GM19025 (cell line): ENCODE measurements around the gene PARD3.

Source experiments
- ATAC-seq: cut with Tn5 transposase; IDR thresholded peaks from one replicate; pipeline ENCODE4 v1.9.1; 2021; ENCODE audit warnings: mild to moderate bottlenecking, low read depth, moderate library complexity; ENCODE audit not compliant: unreplicated experiment

Gene PARD3

GRCh38 chr10:34109952-34110702 is 705.0 kb downstream of the PARD3 start:
- ATAC-seq = no peak

DNA sequence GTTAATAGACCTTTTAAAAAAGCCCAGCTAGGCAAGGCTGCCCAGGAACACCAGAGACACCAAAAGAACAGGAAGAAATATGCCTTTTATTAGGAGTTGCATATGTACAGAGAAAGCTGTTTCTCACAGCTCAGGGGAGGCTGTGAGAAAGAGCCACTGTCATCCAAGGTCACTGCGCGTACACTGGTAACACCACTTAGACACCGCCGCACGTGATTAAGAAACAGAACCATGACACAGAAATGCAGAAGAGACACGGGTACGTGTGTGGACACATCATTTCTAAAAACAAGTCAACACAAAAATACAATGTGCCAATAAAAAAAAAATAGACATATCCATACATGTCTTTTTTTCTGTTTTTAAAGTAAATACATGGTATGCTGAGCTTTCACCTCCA is 705.6 kb downstream of the PARD3 start:
- no peak for ATAC-seq

DNA sequence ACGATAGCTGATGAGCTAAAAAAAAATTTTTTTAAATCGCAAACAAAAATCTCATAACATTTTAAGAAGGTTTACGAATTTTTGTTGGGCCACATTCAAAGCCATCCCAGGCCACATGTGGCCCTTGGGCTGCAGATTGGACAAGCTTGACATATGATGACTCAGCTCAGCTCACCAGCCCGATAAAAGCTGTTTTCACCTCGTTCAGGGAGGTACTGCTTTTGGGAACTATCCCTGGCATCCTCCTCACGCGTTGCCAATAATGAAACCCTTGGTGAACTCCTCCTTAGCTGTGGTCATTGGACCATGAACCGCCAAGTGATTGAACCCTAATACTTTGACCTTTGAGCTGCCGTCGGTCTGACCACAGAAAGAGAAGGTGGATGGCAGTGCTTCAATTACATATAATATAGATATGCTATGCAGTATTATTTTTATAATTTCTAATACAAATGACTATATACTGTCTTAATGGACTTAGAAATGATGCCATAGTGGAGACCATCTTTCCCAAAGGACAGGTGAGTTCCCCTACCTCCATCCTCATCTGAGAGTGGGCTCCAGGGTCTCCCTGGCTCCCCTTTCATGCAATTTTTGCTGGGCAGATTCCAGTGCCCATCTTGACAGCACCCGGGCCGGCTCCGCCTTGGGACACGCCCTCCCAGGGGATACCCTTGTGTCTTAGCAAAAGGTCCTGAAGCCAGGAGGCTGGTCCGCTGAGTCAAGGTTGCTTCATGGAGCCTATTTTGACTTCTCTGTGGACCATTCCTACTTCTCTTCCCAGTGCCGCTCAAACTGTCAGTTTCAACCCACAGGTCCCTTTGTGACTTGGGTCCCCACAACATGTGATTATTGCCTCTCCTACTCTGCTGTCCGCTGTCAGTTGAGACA is 707.2 kb downstream of the PARD3 start:
- ATAC-seq = no peak

GRCh38 chr10:34106356-34106885 is 708.7 kb downstream of the PARD3 start:
- ATAC-seq = no peak

DNA sequence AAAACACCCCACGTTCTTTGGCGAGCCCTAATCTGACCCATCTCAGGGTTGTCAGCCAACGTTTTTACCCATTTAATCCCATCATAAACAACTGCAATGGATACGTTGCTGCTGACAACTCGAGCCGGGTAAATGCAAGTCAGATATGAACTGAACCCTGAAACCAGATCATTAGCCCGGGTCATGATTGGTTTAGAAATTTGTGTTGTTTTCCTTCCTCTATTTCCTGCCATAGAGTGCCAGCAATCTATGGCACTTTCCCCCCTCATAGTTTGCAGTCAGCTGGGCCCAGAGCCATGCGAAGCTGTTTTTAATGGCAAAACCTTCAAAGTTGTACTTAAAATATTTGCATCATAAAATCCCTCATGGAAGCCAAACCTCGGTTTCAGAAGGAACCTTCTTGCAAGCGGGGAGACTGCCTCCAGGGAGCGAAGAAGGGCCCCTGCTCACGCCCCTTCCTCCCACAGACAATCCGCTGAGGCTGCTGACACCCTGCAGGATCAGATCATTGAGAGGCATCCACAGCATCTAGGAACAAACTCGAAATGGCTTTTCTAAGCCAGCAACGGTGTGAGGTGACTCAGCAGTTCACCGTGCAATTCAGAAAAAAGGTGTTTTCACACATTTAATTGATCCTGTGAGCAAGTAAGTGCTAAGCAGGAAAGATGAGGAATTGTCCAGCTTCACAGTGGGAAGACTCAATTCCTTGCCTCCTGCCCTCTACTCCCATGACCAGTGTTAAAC is 710.1 kb downstream of the PARD3 start:
- no peak for ATAC-seq

GRCh38 chr10:34102893-34103506 is 712.1 kb downstream of the PARD3 start:
- ATAC-seq = no peak

- ATAC-seq = no peak
These were observed 712.8 kb downstream of the PARD3 start for GRCh38 chr10:34102237-34102673.

DNA sequence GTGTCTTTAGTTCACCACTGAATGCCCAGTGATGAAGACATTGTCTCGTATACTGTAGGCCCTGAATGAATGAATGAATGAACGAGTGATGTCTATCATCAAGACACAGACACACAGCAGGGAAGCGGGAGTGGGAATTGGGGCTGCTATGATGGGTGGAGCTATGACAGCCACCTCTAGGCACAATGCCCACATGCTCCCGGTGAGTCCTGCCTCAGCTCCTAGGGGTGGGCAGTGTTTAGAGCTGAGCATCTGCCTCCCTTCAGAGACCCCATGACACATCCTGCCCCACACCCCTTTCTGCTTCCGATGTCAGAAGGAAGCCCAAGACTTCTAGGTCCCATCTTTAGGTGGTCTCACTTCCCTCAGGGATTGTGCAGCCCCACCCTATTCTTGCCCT is 714.1 kb downstream of the PARD3 start:
- ATAC-seq = no peak

GRCh38 chr10:34098821-34099567 is 716.1 kb downstream of the PARD3 start:
- no peak for ATAC-seq

DNA sequence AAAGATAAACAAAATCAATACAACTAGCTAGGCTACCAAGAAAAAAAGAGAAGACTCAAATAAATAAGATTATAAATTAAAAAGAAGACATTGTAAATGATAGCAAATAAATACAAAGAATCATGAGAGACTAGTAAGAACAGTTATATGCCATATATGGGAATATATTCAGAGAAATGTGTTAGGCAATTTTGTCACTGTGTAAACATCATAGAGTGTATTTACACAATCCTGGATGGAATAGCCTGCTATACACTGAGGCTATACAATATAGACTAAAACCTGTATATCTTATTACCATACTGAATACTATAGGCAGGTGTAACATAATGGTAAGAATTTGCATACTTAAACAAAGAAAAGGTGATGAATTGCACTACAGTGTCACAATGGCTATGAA is 717.4 kb downstream of the PARD3 start:
- ATAC-seq = no peak

DNA sequence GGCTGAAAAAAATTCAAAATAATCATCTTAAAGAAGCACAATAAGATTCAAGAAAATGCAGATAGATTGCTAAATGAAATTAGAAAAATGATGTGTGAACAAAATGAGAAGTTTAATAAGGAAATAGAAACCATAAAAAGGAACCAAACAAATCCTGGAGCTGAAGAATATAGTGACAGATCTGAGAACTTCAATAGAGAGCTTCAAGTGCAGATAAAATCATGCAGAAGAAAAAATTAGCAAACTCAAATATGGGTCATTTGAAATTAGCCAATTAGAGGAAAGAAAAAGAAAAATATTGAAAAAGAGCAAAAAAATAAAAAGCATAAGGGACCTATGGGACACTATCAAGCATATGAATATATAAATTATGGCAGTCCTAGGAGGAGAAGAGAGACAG is 720.1 kb downstream of the PARD3 start:
- ATAC-seq = no peak

DNA sequence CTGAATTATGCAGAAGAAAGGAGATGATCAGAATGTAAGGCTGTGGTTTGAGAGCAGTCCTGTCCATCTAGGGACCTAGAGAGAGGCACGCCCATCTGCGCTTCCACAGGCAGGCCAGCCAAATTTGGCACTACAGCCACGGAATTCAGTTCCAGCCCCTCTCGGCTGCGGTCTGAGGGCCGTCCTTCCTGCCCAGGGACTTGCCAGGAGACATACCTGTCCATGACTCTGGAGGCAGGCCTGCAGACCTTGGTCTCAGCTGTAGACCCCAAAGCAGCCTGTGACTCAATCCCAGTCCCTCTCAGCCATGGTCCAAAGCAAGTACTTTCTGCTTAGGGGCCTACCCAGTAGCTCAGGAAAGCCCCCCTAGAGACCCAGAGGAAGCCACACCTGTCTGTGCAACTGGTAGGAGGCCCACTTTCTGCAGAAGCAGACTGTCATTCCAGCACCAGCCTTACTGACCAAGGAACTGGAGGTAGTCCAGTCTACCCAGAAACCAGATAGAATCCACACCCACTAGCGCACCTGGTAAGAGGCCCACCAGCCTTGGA is 720.9 kb downstream of the PARD3 start:
- ATAC-seq = no peak

GRCh38 chr10:34092891-34093290 is 722.2 kb downstream of the PARD3 start:
- ATAC-seq = no peak

GRCh38 chr10:34091635-34092195 is 723.4 kb downstream of the PARD3 start:
- no peak for ATAC-seq

- no peak for ATAC-seq
These were observed 725.8 kb downstream of the PARD3 start for GRCh38 chr10:34089253-34089652.

DNA sequence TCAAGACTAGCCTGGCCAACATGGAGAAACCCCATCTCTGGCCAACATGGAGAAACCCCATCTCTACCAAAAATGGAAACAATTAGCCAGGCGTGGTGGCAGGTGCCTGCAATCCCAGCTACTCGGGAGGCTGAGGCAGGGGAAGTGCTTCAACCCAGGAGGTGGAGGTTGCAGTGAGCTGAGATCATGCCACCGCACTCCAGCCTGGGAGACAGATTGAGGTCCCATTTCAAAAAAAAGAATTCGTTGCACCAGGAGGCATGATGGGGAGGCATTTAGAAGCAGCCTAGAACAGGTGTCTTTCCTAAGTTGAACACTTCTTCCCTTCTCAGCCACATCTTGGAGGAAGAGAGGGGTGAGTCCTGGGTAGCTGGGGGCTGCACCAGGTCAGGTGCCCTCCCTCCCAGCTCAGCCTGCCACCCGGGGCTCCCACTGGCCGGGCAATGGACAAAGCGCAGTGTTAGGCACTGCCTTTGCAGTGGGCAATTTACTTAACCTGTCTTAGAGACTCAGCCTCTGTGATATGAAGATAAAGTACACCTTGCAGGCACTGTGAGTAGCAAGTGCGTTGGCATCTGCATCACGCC is 726.8 kb downstream of the PARD3 start:
- ATAC-seq = no peak

GRCh38 chr10:34087095-34087418 is 728.0 kb downstream of the PARD3 start:
- no peak for ATAC-seq

- ATAC-seq = no peak
These were observed 731.5 kb downstream of the PARD3 start for GRCh38 chr10:34083567-34083966.

GRCh38 chr10:34081948-34082347 is 733.1 kb downstream of the PARD3 start:
- no peak for ATAC-seq
